Psoas muscle (tissue), 8 donors: ENCODE results near the gene SFXN4. TPM values are rescaled to one million over a fixed set of nuclear protein-coding genes. Genes with fewer than 3 reads are reported as not detected.
A peak's percentile ranks its signal among the peaks of the same experiment; 100 is the strongest.

ENCODE experiments used
- ATAC-seq, 4 donors: fragments of 200-7000 bp; cut with Tn5 transposase; one replicate each; pipeline ENCODE4 v1.9.1; 2020; ENCODE audit warnings: moderate library complexity in 3 of 4, mild to moderate bottlenecking in 2 of 4
- DNase-seq, 2 donors: peaks; one replicate each; pipeline ENCODE4 v3.0.0-alpha.2; 2020
- H3K27ac ChIP-seq: fragments of 200-600 bp; one replicate; pipeline ENCODE4 v1.8.0; 2022
- H3K27me3 ChIP-seq, 3 donors: fragments of 200-600 bp in 1 of 3; one replicate each; pipeline versions ENCODE4 v1.6.1 to v1.8.0; 2013 to 2022; ENCODE audit warnings: low read length in 2 of 3, mild to moderate bottlenecking in 2 of 3, moderate library complexity in 1 of 3; ENCODE audit not compliant: insufficient read depth in 3 of 3
- H3K36me3 ChIP-seq, 2 donors: fragments of 200-600 bp in 1 of 2; one replicate each; pipeline versions ENCODE4 v1.6.1 to v1.8.0; 2013 to 2022; ENCODE audit warnings: low read depth in 1 of 2, mild to moderate bottlenecking in 1 of 2, moderate library complexity in 1 of 2; ENCODE audit not compliant: insufficient read depth in 1 of 2
- H3K4me1 ChIP-seq: fragments of 200-600 bp; one replicate; pipeline ENCODE4 v1.8.0; 2022
- H3K4me3 ChIP-seq: fragments of 200-600 bp; one replicate; pipeline ENCODE4 v1.8.0; 2022; ENCODE audit warnings: mild to moderate bottlenecking
- H3K9me3 ChIP-seq: fragments of 200-600 bp; one replicate; pipeline ENCODE4 v1.8.0; 2022
- CTCF ChIP-seq: fragments of 200-600 bp; IDR thresholded peaks from one replicate; pipeline ENCODE4 v1.8.0; 2022; ENCODE audit warnings: antibody characterized with exemption
- WGBS, 3 donors: extraction: QIAGEN DNeasy Blood & Tissue Kit; methylation state at CpG; one replicate each; pipeline versions ENCODE4 v1.1.6 to v1.1.7; 2013; 5-methylcytosine and 5-hydroxymethylcytosine counted together
- intact Hi-C, 2 donors: fragments of 100-400 bp; cut with DNase I; formaldehyde crosslinking; loops; one replicate each; pipeline versions ENCODE4 v1.11.0 to v1.14.2; 2022
- polyA plus RNA-seq, 3 donors: library from polyadenylated mRNA; stranded (reverse); fragments of 200-250 nt; gene quantifications; one replicate each; pipeline ENCODE4 v1.2.3, GENCODE V29; 2013
- total RNA-seq, 4 donors: library from RNA; stranded (reverse); fragmentation: NEBNext Ultra II Directional in 2 of 4; extraction: Animal tissue kit (Norgen Biotek cat#: 25700) in 2 of 4; gene quantifications; one replicate each; pipeline versions ENCODE4 v1.2.1 to v1.2.4, GENCODE V29; 2021 to 2023
- donor health status: healthy with polysubstance abuse.
- donor health status: DM: no; HTN: no; CAD: no; lungs with moderate emphysema.
- donor health status: Bipolar disorder and iron deficiency.
- donor health status: healthy.
- donor health status: DM: yes; HTN: yes; CAD: no.
- donor health status: DM: no; HTN: no; CAD: no.
- donor health status: DM: no; HTN: no; CAD: no.
- donor health status: DM: yes; HTN: yes; CAD: no.

Gene SFXN4
- total and polyA plus RNA-seq, 7 donors = 37.1 to 67.2 (median 48.9) TPM

DNA sequence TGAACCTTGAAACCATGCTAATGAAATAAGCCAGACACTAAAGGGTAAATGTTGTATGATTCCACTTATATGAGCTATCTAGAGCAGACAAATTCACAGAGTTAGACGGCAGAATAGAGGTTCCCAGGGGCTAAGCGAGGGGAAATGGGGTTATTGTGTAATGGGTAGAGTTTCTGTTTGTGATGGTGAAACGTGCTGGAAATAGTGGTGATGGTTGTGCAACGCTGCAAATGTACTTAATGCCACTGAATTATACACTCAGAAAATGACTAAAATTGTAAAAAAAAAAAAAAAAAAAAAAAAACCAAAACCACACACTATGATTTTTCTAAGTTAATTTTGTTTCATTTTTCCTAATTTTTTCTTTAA is 30.0 kb downstream of the SFXN4 start:
- Histone ChIP-seq H3K4me1 (peaks cover 9% of the 10 kb centered on the region), H3K9me3 (no peaks in the 10 kb centered on the region), H3K27ac (no peak overlapping the region), H3K27me3 (no peaks in the 10 kb centered on the region), H3K4me3 (no peak overlapping the region), H3K36me3 (peaks cover 0 to 55% of the 10 kb centered on the region in 2 donors)
- peak in 1 of 4 donors; percentile 11 for ATAC-seq
- intact Hi-C loops = no loop called here
- no peak for TF ChIP-seq CTCF
- WGBS, 3 donors = 65 to 73% (median 71%) methylated on average over 4 of the region's 4 CpGs
- DNase-seq = no peak

DNA sequence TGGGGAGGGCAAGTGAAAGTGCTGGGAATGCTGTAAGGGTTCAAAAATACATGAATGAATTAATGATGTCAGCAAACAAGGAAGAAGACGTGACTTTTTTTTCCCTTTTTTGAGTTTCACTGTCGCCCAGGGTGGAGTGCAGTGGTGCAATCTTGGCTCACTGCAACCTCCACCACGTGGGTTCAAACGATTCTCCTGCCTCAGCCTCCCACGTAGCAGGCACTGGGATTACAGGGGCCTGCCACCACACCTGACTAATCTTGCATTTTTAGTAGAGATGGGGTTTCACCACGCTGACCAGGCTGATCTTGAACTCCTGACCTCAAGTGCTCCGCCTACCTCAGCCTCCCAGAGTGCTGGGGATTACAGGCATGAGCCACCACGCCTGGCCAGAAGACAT is 31.6 kb downstream of the SFXN4 start:
- ATAC-seq (no peak), DNase-seq (no peak)
- WGBS, 3 donors = 84 to 89% (median 85%) methylated on average over 8 of the region's 8 CpGs
- H3K4me1 ChIP-seq = peaks cover 9% of the 10 kb centered on the region
- H3K4me3 ChIP-seq = no peak overlapping the region
- no peaks in the 10 kb centered on the region for H3K9me3 ChIP-seq
- no peak for TF ChIP-seq CTCF
- intact Hi-C loops = no loop called here
- H3K27ac ChIP-seq = no peak overlapping the region
- no peaks in the 10 kb centered on the region for H3K27me3 ChIP-seq
- peaks cover 0 to 60% of the 10 kb centered on the region in 2 donors for H3K36me3 ChIP-seq

DNA sequence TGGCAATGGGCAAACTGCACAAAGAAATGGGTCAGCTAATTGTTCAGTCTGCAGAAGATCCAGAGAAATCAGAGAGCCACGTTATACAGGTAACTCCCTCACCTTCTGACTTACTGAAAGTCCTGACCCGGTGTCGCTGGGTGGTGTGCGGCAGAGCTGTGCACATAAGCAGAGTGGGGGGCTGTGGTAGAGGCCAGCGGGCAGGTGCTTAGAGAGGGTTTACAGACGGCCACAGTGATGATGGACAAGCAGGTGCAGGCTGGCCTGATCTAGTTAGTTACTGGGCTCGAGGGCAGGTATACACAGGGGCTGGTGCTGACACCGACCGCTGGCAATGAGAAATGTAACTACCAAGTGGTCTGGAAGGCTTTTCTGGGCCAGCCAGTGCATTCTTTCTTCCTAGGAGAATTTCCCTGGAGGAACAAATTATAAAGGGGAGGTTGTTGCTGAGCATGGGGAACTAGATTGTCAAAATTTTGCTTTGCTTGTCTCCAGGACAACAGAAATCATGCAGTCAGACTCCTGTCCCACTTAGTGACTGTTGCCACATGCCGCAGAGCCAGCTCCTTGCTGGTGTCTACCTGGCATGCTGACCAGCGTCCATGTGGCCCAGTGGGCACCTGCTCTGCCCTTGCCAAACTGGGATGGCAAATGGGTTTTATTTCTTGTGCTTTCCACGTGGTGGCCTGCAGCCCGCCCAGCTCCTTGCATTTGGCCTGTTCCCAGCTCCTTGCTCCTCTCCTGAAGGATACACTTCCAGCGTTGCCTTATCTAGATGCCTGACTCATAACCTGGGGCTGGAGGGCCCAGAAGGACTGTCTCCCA is 32.8 kb downstream of the SFXN4 start:
- no peaks in the 10 kb centered on the region for H3K27me3 ChIP-seq
- WGBS, 3 donors = 76 to 78% (median 76%) methylated on average over 14 of the region's 14 CpGs
- H3K4me1 ChIP-seq = peaks cover 9% of the 10 kb centered on the region
- peak overlapping the region; percentile 3 for H3K27ac ChIP-seq
- intact Hi-C loops = no loop called here
- ATAC-seq (peak; percentile 42 to 57 (median 54)), DNase-seq (no peak)
- no peak for TF ChIP-seq CTCF
- no peaks in the 10 kb centered on the region for H3K9me3 ChIP-seq
- no peak overlapping the region for H3K4me3 ChIP-seq
- peaks cover 0 to 70% of the 10 kb centered on the region in 2 donors for H3K36me3 ChIP-seq

DNA sequence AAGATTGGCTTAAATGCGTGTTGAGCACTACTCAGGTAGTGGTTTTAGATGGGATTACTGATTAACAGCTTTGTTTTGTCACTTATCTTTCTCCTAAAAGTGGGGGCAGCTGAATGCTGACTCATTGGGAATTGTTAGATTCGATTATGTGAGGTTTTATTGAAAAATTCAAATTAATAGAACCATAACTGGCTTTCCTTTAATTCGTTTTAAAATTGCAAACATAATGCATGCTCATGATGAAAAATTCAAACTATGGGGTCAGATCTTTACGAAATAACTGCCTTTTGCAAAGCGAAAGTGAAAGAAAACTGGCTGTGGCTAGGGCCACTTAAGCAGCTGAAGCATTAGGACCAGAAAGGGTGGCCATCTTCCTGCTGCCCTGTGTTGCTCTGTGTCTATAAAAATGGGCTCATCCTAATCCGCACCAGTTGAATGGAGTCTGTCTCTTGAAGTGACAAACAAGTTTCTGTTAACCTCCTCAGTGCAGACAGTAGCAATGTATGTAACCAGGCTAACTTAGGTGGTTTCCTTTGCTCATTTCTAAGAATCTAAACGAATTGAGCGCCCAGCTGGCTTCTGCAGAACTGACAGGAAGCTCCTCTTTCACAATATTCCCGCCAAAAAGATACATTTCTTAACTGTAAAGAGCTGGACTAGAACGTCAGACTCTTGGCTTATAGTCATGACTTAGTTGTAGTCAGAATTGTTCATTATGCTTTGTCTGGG is 33.8 kb downstream of the SFXN4 start:
- H3K36me3 ChIP-seq = peaks cover 0 to 70% of the 10 kb centered on the region in 2 donors
- DNase-seq (no peak), ATAC-seq (peak in 3 of 4 donors; percentile 43 to 49 (median 48))
- peaks cover 9% of the 10 kb centered on the region for H3K4me1 ChIP-seq
- H3K27me3 ChIP-seq = no peaks in the 10 kb centered on the region
- no peak for TF ChIP-seq CTCF
- intact Hi-C loops = no loop called here
- WGBS, 3 donors = 62 to 70% (median 68%) methylated on average over 10 of the region's 10 CpGs
- H3K27ac ChIP-seq = peak overlapping the region; percentile 3
- no peaks in the 10 kb centered on the region for H3K9me3 ChIP-seq
- peak overlapping the region; percentile 47 for H3K4me3 ChIP-seq
